ENCODE data around the gene RALB. TPM values are rescaled to one million over a fixed set of nuclear protein-coding genes. Genes with fewer than 3 reads are reported as not detected.
A peak's percentile ranks its signal among the peaks of the same experiment; 100 is the strongest.

The RALB gene
- total and polyA plus RNA-seq, 7 donors: 25.6 to 72.3 (median 38.1) TPM

DNA sequence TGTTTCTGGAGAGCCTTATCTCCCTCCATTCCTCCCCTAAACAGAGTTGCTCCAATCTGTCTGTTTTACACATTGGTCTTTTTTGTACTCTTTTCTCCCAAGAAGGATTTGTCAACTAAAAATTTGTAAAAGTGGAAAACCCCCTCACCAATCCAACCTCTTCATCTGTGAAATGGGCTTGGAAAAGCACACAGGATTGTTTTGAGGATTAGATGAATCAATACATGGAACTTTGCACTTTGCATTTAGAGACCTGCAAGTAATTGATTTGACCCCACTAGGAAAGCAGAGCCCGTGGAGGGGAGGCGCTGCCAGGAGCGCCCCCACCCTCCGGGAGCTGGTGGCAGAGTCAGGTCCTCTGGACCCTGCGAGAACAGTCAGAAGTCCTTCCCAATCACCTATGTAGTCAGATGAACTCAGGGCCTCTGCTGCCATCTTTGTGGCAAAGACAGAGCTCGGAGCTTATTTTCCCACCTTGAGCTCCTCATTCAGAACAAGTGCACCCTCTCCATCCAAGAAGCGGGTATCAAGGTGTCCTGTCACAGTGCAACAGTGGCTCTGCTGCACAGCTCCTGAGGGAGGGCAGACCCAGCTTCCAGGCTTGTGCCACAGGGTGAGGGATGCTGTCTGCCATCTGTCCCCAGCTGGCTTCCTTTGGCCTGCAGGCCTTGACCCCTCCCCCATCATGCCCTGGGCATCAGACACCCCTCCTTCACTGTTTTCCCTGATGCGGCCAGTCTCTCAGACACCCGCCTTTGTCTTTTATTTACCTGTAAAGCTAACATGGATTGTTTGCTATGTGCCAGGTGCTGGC lies 27.7 kb upstream of the RALB start:
- Histone ChIP-seq H3K27me3 (ENCODE audit: insufficient read depth in 3 of 3, low read length in 2 of 3) (no peaks in the 10 kb centered on the region), H3K4me1 (peaks cover 16% of the 10 kb centered on the region), H3K4me3 (no peak overlapping the region), H3K36me3 (ENCODE audit: insufficient read depth in 1 of 2, low read depth in 1 of 2) (no peaks in the 10 kb centered on the region), H3K9me3 (no peaks in the 10 kb centered on the region), H3K27ac (no peak overlapping the region)
- TF ChIP-seq, protein P1, sequence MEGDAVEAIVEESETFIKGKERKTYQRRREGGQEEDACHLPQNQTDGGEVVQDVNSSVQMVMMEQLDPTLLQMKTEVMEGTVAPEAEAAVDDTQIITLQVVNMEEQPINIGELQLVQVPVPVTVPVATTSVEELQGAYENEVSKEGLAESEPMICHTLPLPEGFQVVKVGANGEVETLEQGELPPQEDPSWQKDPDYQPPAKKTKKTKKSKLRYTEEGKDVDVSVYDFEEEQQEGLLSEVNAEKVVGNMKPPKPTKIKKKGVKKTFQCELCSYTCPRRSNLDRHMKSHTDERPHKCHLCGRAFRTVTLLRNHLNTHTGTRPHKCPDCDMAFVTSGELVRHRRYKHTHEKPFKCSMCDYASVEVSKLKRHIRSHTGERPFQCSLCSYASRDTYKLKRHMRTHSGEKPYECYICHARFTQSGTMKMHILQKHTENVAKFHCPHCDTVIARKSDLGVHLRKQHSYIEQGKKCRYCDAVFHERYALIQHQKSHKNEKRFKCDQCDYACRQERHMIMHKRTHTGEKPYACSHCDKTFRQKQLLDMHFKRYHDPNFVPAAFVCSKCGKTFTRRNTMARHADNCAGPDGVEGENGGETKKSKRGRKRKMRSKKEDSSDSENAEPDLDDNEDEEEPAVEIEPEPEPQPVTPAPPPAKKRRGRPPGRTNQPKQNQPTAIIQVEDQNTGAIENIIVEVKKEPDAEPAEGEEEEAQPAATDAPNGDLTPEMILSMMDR (IDR thresholded peaks at IDR 0.05): no peak
- peak in 1 of 2 donors; percentile 34 for DNase-seq
- intact Hi-C loops (cut with DNase I): no loop called here
- WGBS, 3 donors: 95 to 98% (median 95%) methylated on average over 9 of the region's 9 CpGs
- no peak for ATAC-seq

DNA sequence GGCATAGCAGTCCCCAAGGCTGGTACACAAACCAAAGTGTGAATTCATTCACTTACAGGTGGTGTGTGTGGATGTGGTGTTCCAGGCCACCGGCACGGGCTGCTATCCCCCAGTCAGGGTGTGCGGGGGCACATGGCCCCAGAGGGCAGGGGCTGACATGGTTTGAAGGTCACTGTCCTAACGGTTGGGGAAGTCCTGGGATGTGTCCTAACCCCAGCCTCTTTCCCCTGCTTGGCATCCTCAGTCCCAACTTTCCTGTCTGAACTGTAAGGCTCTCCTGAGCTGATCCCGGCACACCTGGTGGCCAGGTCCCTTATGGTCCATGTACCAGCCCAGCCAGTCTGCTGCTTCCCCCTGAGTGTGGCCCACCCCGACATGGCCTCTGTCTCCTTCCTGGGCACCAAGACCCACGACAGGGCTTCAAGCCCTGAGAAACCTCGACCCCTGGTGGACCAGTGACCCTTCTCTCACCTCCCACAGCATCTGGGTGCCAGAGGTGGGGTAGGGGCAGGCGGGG lies 27.0 kb upstream of the RALB start:
- TF ChIP-seq, protein P1 (IDR thresholded peaks at IDR 0.05): no peak
- Histone ChIP-seq H3K9me3 (no peaks in the 10 kb centered on the region), H3K4me1 (peaks cover 16% of the 10 kb centered on the region), H3K27me3 (ENCODE audit: insufficient read depth in 3 of 3, low read length in 2 of 3) (no peaks in the 10 kb centered on the region), H3K27ac (no peak overlapping the region), H3K4me3 (no peak overlapping the region), H3K36me3 (ENCODE audit: insufficient read depth in 1 of 2, low read depth in 1 of 2) (no peaks in the 10 kb centered on the region)
- intact Hi-C loops (cut with DNase I): no loop called here
- whole genome bisulfite sequencing, 3 donors: 90 to 92% (median 90%) methylated on average over 9 of the region's 9 CpGs
- DNase-seq (peak in 1 of 2 donors; percentile 24), ATAC-seq (no peak)

DNA sequence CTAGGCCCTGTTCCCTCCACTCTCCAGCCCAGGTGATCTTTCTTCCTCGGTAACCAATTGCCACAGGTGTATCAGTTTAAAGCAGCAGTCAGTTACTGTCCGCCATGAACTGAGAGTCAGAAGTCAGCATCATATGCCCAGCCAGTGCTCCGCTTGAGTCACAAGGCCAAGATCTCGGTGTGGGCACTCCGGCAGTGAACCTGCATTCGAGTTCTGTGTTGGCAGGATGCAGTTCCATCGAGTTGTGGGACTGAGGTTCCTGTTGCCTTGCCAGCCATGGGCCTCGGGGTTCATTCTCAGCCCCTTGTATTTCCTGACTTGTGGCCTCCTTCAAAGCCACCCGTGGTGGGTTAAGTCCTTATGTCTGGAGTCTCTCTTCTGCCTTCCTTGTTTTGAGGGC lies 26.3 kb upstream of the RALB start:
- 85 to 91% (median 88%) methylated on average over 9 of the region's 9 CpGs for WGBS, 3 donors
- no peaks in the 10 kb centered on the region for H3K9me3 ChIP-seq
- no peaks in the 10 kb centered on the region for H3K36me3 ChIP-seq (ENCODE audit: insufficient read depth in 1 of 2, low read depth in 1 of 2)
- DNase-seq (peak in 1 of 2 donors; percentile 16), ATAC-seq (no peak)
- TF ChIP-seq, protein P1 (IDR thresholded peaks at IDR 0.05): no peak
- H3K4me3 ChIP-seq: no peak overlapping the region
- H3K27me3 ChIP-seq (ENCODE audit: insufficient read depth in 3 of 3, low read length in 2 of 3): no peaks in the 10 kb centered on the region
- H3K27ac ChIP-seq: no peak overlapping the region
- H3K4me1 ChIP-seq: peaks cover 11% of the 10 kb centered on the region
- intact Hi-C loops (cut with DNase I): no loop called here

DNA sequence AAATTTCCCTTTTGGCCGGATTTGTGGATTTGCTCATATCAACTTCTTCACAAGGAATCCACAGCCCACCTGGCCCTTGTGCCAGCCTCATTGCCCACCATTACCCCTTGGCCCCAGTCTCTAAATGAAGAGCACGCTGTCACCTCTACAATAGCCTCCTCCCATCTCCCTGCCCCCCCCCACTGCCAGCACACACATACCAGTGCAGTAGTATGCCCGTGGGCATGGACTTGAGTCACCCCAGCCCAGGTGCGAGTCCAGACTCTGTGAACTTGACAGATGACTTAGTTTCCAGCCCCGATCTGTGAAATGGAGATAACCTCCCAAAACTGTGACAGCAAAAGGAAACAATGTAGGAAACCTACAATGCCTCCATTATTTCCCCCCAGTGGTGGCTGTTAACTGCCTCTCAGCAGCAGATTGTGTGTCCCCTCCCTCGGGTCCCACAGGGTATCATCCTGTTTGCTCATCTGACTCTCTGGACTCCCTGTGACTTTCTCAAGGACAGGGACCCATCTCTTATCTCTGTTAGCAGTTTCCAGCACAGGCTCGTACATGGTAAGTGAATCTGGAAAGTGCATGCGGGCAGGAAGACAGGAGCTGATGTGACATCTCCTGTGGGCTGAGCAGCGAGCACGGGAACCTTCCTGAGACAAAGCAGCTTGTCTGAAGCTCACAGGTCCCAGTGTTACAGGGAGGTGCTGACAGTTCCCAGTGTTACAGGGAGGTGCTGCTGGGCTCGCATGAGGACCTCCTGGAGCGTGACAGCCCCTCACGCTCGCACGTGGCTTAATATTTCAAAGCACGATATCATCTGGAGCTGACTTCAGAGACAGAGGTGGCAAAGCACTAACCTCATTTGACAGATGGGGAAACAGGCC lies 25.3 kb upstream of the RALB start:
- DNase-seq (no peak), ATAC-seq (no peak)
- Histone ChIP-seq H3K36me3 (ENCODE audit: insufficient read depth in 1 of 2, low read depth in 1 of 2) (no peaks in the 10 kb centered on the region), H3K27me3 (ENCODE audit: insufficient read depth in 3 of 3, low read length in 2 of 3) (no peaks in the 10 kb centered on the region), H3K4me1 (peaks cover 15% of the 10 kb centered on the region), H3K9me3 (no peaks in the 10 kb centered on the region), H3K27ac (no peak overlapping the region), H3K4me3 (no peak overlapping the region)
- intact Hi-C loops (cut with DNase I): no loop called here
- TF ChIP-seq, protein P1 (IDR thresholded peaks at IDR 0.05): no peak
- 78 to 81% (median 80%) methylated on average over 16 of the region's 16 CpGs for WGBS, 3 donors
